ENCODE data around the gene POC1A. TPM values are rescaled to one million over a fixed set of nuclear protein-coding genes. Genes with fewer than 3 reads are reported as not detected.

POC1A gene
- total and polyA plus RNA-seq, 2 donors (not counting 3 experiments of a cell fraction or from before 2014, with no cell fraction given) = 14.8 to 19.4 TPM

GRCh38 chr3:52188556-52188955 lies 34.3 kb upstream of the POC1A start:
- dilution Hi-C loops (cut with MboI; ENCODE audit: extremely low pct_ligation_motif_present, low sequenced_read_pairs) = no loop called here
- no peaks in the 10 kb centered on the region for H3K36me3 ChIP-seq (ENCODE audit: control insufficient read depth in 2 of 2, extremely low read depth in 1 of 2, insufficient read depth in 2 of 2, low read length in 2 of 2)
- no peaks in the 10 kb centered on the region for H4K20me1 ChIP-seq (replicated peaks; ENCODE audit: control insufficient read depth, extremely low read depth, insufficient read depth, low read length)
- ChIA-PET POLR2A (no interaction called here), CTCF (interaction anchor here (1.1 to 1.6 kb wide), 3 partner anchors 9 to 32 kb away, joined by 3 to 6 read pairs (median 3); no protein-coding TSS in a partner anchor)
- H3K9ac ChIP-seq (replicated peaks; ENCODE audit: extremely low read depth, insufficient read depth, low read length) = no peak overlapping the region
- no peaks in the 10 kb centered on the region for H3K27me3 ChIP-seq (ENCODE audit: control insufficient read depth in 2 of 2, insufficient read depth in 2 of 2, low read length in 2 of 2)
- DNase-seq (ENCODE audit: low read depth, low spot score) (no peak), FAIRE-seq (no peak)
- TF ChIP-seq FOS (IDR thresholded peaks at IDR 0.05; ENCODE audit: borderline replicate concordance, insufficient read depth, low read length) = no peak
- no peaks in the 10 kb centered on the region for H3K79me2 ChIP-seq (ENCODE audit: control insufficient read depth, insufficient read depth, low read length)
- H2AFZ ChIP-seq (ENCODE audit: low read depth, low read length) = no peak overlapping the region
- BruUV-seq (replicated peaks) = no TSS peak
- intact Hi-C loops (cut with micrococcal nuclease) = no loop called here
- H3K9me1 ChIP-seq (replicated peaks; ENCODE audit: control insufficient read depth, extremely low read depth, insufficient read depth, low read length) = no peaks in the 10 kb centered on the region
- H3K9me3 ChIP-seq (replicated peaks; ENCODE audit: control insufficient read depth, insufficient read depth, low read length) = no peaks in the 10 kb centered on the region
- H3K4me1 ChIP-seq (ENCODE audit: control insufficient read depth, extremely low read depth, insufficient read depth, low read length) = no peaks in the 10 kb centered on the region
- H3K4me3 ChIP-seq (replicated peaks in 1 of 3; ENCODE audit: insufficient read depth in 1 of 3, low read depth in 1 of 3, low read length in 3 of 3) = no peak overlapping the region
- no peak overlapping the region for H3K27ac ChIP-seq (ENCODE audit: insufficient read depth, low read depth, low read length)
- H3K4me2 ChIP-seq (ENCODE audit: insufficient read depth, low read length) = no peak overlapping the region

GRCh38 chr3:52186729-52187128 lies 32.5 kb upstream of the POC1A start:
- Histone ChIP-seq H2AFZ (ENCODE audit: low read depth, low read length) (no peak overlapping the region), H3K4me1 (ENCODE audit: control insufficient read depth, extremely low read depth, insufficient read depth, low read length) (no peaks in the 10 kb centered on the region), H3K27me3 (ENCODE audit: control insufficient read depth in 2 of 2, insufficient read depth in 2 of 2, low read length in 2 of 2) (no peaks in the 10 kb centered on the region), H3K9ac (replicated peaks; ENCODE audit: extremely low read depth, insufficient read depth, low read length) (no peak overlapping the region), H3K9me1 (replicated peaks; ENCODE audit: control insufficient read depth, extremely low read depth, insufficient read depth, low read length) (no peaks in the 10 kb centered on the region), H3K4me3 (replicated peaks in 1 of 3; ENCODE audit: insufficient read depth in 1 of 3, low read depth in 1 of 3, low read length in 3 of 3) (no peak overlapping the region), H3K36me3 (ENCODE audit: control insufficient read depth in 2 of 2, extremely low read depth in 1 of 2, insufficient read depth in 2 of 2, low read length in 2 of 2) (no peaks in the 10 kb centered on the region), H3K4me2 (ENCODE audit: insufficient read depth, low read length) (no peak overlapping the region), H3K27ac (ENCODE audit: insufficient read depth, low read depth, low read length) (no peak overlapping the region), H3K9me3 (replicated peaks; ENCODE audit: control insufficient read depth, insufficient read depth, low read length) (no peaks in the 10 kb centered on the region), H3K79me2 (ENCODE audit: control insufficient read depth, insufficient read depth, low read length) (no peaks in the 10 kb centered on the region), H4K20me1 (replicated peaks; ENCODE audit: control insufficient read depth, extremely low read depth, insufficient read depth, low read length) (no peaks in the 10 kb centered on the region)
- DNase-seq (ENCODE audit: low read depth, low spot score) = no peak
- intact Hi-C loops (cut with micrococcal nuclease) (no loop called here), dilution Hi-C loops (cut with MboI; ENCODE audit: extremely low pct_ligation_motif_present, low sequenced_read_pairs) (no loop called here)
- BruUV-seq (replicated peaks) = no TSS peak
- POLR2A ChIA-PET = no interaction called here
- no peak for TF ChIP-seq GATA2 (IDR thresholded peaks at IDR 0.05; ENCODE audit: insufficient read depth, insufficient read length, low read depth, low read length)
- no peak for TF ChIP-seq CTCF (IDR thresholded peaks at IDR 0.05; ENCODE audit: extremely low read depth in 1 of 2, insufficient read depth in 1 of 2, low read depth in 1 of 2, low read length in 2 of 2)
- TF ChIP-seq MAX (IDR thresholded peaks at IDR 0.05; ENCODE audit: insufficient read depth, insufficient read length) = no peak
- no peak for TF ChIP-seq EZH2 (IDR thresholded peaks at IDR 0.05; ENCODE audit: borderline replicate concordance, low read depth, low read length, severe bottlenecking)
- no peak for TF ChIP-seq MYC (IDR thresholded peaks at IDR 0.05; ENCODE audit: low read depth, low read length)
- no peak for TF ChIP-seq POLR2AphosphoS5 (IDR thresholded peaks at IDR 0.05; ENCODE audit: insufficient read depth, low read depth, low read length)
- CTCF ChIA-PET = interaction anchor here (0.7 kb wide), 1 partner anchor 8 kb away, joined by 3 read pairs; no protein-coding TSS in a partner anchor
- FAIRE-seq = no peak

Data from endothelial cell of umbilical vein (primary cell).